GM13976 (cell line): Measurements from ENCODE around the gene PPP1CA.

ENCODE experiments used
- DNase-seq: peaks from one replicate; pipeline ENCODE4 v3.0.0; 2012; ENCODE audit warnings: low spot score
- in situ Hi-C: fragments of 300-500 bp; cut with MboI; formaldehyde crosslinking; loops from one replicate; pipeline ENCODE4 v1.12.0; 2022; ENCODE audit warnings: low sequenced_read_pairs, mixed read lengths, inconsistent platforms; ENCODE audit not compliant: unreplicated experiment
- TF ChIP-seq, protein P1 (sequence below): IDR thresholded peaks from 2 replicates; pipeline ENCODE4 v1.5.1; 2012; ENCODE audit warnings: borderline replicate concordance, mild to moderate bottlenecking; ENCODE audit not compliant: insufficient read depth; ENCODE audit errors: extremely low read depth, missing control alignments, control extremely low read depth

PPP1CA gene

DNA sequence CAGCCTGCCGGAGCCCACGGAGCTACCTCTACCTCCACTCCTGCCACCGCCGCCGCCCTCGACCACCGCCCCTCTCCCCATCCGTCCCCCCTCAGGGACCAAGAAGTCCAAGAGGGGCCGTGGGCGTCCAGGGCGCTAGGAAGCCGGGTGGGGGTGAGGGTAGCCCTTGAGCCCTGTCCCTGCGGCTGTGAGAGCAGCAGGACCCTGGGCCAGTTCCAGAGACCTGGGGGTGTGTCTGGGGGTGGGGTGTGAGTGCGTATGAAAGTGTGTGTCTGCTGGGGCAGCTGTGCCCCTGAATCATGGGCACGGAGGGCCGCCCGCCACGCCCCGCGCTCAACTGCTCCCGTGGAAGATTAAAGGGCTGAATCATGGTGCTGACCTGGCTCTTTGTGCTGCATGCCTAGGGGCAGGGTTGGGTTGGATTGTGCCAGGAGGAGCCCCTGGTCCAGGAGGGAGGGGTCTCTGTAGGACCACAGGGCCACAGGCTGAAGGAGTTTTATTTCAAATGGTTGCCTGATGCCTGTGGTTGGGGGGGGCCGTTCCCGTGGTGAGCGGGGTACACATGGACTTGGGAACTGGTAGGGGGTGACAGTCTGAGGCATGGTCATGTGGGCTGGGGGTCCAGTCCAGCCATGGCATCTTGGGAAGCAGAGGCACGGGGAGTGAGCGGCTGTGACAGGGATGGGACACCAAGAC lies 33.5 kb upstream of the PPP1CA start:
- no peak for DNase-seq
- TF ChIP-seq, protein P1, sequence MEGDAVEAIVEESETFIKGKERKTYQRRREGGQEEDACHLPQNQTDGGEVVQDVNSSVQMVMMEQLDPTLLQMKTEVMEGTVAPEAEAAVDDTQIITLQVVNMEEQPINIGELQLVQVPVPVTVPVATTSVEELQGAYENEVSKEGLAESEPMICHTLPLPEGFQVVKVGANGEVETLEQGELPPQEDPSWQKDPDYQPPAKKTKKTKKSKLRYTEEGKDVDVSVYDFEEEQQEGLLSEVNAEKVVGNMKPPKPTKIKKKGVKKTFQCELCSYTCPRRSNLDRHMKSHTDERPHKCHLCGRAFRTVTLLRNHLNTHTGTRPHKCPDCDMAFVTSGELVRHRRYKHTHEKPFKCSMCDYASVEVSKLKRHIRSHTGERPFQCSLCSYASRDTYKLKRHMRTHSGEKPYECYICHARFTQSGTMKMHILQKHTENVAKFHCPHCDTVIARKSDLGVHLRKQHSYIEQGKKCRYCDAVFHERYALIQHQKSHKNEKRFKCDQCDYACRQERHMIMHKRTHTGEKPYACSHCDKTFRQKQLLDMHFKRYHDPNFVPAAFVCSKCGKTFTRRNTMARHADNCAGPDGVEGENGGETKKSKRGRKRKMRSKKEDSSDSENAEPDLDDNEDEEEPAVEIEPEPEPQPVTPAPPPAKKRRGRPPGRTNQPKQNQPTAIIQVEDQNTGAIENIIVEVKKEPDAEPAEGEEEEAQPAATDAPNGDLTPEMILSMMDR: no peak
- in situ Hi-C loops: no loop called here

DNA sequence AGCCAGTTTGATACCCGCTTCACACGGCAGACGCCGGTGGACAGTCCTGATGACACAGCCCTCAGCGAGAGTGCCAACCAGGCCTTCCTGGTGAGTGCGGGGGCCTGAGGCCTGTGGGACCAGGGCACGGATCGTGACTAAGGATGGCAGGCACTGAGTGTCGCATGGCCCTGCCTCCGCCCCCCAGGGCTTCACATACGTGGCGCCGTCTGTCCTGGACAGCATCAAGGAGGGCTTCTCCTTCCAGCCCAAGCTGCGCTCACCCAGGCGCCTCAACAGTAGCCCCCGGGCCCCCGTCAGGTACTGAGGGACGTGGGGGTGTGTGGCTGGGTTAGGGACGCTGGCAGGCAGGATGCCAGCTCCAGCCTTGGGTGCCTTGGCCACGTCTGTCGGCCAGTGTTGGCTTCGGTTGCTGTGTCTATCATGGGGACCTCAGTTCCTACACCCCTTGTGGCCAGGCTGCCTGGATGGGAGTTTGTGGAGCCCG lies 32.8 kb upstream of the PPP1CA start:
- DNase-seq: no peak
- TF ChIP-seq, protein P1: no peak
- in situ Hi-C loops: no loop called here

DNA sequence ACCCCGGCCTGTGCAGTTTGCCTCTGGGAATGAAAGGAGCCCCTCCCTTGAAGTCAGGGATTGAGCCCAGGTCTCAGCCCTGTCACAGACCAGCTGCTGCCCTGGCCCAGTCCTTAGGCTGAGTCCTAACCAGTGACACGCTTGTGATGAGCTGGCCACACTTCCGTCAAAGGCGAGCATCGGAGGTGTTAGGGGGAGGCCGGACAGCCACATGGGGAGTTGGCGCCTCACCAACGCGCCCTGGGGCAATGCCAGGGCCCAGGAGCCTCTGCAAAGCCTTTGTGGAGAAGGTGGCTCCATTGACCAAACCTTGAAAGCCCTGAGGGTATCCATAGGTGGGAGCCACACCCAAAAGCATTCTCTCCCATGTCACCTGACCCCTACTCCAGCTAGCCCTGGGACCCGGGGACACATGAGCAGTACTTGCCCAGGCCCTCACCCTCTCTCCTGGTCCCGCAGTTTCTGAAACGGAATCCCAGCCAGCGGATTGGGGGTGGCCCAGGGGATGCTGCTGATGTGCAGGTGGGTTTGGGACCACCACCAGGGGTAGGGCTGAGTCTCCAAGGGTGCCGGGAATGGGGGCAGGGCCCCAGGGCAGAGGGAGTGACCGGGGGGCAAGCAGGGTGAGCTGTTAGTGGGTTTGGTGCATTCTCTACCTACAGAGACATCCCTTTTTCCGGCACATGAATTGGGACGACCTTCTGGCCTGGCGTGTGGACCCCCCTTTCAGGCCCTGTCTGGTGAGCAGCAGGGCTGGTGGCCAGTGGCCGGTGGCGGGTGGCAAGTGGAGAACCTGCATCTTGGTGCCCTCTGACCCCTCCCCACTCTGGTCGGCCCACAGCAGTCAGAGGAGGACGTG lies 32.1 kb upstream of the PPP1CA start:
- in situ Hi-C loops: no loop called here
- no peak for DNase-seq

DNA sequence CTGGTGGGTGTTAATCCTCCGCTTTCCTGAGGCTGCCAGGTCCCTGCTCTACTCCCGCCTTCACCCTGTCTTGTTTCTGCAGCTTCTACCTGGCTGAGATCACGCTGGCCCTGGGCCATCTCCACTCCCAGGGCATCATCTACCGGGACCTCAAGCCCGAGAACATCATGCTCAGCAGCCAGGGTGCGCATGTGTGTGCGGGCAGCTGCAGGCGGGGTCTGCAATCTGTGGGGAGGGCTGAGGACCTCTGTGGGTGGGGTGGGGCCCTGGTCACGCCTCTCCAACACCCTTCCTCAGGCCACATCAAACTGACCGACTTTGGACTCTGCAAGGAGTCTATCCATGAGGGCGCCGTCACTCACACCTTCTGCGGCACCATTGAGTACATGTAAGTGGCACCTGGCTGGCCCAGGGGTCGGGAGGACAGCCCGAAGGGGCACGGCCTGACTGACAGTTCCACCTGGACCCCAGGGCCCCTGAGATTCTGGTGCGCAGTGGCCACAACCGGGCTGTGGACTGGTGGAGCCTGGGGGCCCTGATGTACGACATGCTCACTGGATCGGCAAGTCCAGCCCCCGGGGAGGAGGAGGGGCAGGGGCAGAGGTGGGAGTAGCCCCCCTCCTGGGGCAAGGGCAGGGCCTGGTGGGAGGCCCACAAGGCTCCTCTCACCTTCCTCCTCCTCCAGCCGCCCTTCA lies 31.1 kb upstream of the PPP1CA start:
- TF ChIP-seq, protein P1: no peak
- in situ Hi-C loops: no loop called here
- no peak for DNase-seq

More for the DNA sequence above, 32.1 kb upstream of the PPP1CA start:
- TF ChIP-seq, protein P1: no peak

DNA sequence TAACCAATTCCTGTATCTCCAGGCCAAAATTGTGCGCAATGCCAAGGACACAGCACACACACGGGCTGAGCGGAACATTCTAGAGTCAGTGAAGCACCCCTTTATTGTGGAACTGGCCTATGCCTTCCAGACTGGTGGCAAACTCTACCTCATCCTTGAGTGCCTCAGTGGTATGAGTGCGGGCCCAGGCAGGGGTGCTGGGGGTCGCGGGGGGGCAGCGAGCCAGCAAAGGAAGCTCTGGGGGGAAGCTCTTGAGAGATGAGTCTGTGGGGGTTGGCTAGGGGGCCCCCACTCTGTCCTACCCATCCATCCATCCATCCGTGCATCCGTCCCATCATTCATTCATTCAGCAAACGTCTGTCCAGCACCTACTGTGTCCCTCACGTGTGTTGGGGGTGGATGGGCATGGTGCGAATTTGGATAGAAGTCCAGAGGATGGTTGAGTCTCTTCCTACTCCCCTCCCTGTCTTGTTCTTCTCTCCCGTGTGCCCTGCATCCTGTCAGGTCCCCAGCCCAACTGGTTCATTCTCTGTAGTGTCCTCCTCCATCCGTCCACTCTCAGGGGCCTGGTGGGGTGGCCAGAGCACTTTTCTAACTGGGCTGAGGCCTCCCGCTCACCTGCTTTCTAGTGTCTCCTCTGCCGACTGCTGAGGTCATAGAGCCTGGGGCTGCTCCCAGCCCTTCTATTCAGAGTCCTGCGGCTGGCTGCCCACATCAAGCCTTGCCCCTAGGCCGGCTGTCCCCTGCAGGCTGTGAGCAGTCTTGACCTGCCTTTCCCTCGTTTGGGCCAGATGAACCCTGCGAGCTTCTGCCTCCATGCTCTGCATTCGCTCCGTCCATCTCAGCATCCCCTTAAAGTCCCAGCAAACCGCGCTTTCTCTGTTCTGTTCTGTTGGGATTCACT lies 29.9 kb upstream of the PPP1CA start:
- TF ChIP-seq, protein P1: no peak
- no peak for DNase-seq
- in situ Hi-C loops: no loop called here
